ENCODE data around the gene PTK7. TPM values are rescaled to one million over a fixed set of nuclear protein-coding genes. Genes with fewer than 3 reads are reported as not detected.

The PTK7 gene
- total and polyA plus RNA-seq, 2 experiments from 2014 or later, result 46.1 to 147 TPM

DNA sequence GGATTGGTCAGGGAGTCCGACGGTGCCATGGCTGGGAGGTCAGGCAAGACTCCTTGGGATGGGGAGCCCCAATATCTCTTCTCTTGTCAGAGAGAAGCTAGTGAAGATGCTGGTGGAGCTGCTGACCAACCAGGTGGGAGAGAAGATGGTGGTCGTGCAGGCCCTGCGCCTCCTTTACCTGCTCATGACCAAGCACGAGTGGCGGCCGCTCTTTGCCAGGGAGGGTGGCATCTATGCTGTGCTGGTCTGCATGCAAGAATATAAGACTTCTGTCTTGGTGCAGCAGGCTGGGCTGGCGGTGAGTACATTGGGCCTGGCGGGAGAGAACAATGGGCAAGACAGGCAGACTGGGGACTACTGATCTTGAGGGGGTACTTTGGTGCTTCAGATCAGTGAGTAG lies 116.8 kb downstream of the PTK7 start:
- Mint-ChIP-seq H3K27ac (no peak overlapping the region), H3K4me3 (no peak overlapping the region), H3K9me3 (no peaks in the 10 kb centered on the region), H3K36me3 (ENCODE audit: low read depth) (no peaks in the 10 kb centered on the region; the same call in 1 of the 3 replicates), H3K4me1 (peaks cover 3% of the 10 kb centered on the region; the same call in 1 of the 3 replicates), H3K27me3 (ENCODE audit: insufficient read depth, low read depth, poor library complexity) (peaks cover 11% of the 10 kb centered on the region)
- no peaks in the 10 kb centered on the region for H3K36me3 ChIP-seq (ENCODE audit: insufficient read depth)
- TF ChIP-seq EZH2phosphoT487 (IDR thresholded peaks at IDR 0.05; ENCODE audit: unreplicated experiment) (no peak), STAT1 (IDR thresholded peaks at IDR 0.05; ENCODE audit: unreplicated experiment) (no peak), ZNF331 (CRISPR knock-in tag; IDR thresholded peaks at IDR 0.05; ENCODE audit: low read depth) (no peak), ZNF114 (CRISPR knock-in tag; IDR thresholded peaks at IDR 0.05) (no peak)
- TF ChIP-seq, protein P1, sequence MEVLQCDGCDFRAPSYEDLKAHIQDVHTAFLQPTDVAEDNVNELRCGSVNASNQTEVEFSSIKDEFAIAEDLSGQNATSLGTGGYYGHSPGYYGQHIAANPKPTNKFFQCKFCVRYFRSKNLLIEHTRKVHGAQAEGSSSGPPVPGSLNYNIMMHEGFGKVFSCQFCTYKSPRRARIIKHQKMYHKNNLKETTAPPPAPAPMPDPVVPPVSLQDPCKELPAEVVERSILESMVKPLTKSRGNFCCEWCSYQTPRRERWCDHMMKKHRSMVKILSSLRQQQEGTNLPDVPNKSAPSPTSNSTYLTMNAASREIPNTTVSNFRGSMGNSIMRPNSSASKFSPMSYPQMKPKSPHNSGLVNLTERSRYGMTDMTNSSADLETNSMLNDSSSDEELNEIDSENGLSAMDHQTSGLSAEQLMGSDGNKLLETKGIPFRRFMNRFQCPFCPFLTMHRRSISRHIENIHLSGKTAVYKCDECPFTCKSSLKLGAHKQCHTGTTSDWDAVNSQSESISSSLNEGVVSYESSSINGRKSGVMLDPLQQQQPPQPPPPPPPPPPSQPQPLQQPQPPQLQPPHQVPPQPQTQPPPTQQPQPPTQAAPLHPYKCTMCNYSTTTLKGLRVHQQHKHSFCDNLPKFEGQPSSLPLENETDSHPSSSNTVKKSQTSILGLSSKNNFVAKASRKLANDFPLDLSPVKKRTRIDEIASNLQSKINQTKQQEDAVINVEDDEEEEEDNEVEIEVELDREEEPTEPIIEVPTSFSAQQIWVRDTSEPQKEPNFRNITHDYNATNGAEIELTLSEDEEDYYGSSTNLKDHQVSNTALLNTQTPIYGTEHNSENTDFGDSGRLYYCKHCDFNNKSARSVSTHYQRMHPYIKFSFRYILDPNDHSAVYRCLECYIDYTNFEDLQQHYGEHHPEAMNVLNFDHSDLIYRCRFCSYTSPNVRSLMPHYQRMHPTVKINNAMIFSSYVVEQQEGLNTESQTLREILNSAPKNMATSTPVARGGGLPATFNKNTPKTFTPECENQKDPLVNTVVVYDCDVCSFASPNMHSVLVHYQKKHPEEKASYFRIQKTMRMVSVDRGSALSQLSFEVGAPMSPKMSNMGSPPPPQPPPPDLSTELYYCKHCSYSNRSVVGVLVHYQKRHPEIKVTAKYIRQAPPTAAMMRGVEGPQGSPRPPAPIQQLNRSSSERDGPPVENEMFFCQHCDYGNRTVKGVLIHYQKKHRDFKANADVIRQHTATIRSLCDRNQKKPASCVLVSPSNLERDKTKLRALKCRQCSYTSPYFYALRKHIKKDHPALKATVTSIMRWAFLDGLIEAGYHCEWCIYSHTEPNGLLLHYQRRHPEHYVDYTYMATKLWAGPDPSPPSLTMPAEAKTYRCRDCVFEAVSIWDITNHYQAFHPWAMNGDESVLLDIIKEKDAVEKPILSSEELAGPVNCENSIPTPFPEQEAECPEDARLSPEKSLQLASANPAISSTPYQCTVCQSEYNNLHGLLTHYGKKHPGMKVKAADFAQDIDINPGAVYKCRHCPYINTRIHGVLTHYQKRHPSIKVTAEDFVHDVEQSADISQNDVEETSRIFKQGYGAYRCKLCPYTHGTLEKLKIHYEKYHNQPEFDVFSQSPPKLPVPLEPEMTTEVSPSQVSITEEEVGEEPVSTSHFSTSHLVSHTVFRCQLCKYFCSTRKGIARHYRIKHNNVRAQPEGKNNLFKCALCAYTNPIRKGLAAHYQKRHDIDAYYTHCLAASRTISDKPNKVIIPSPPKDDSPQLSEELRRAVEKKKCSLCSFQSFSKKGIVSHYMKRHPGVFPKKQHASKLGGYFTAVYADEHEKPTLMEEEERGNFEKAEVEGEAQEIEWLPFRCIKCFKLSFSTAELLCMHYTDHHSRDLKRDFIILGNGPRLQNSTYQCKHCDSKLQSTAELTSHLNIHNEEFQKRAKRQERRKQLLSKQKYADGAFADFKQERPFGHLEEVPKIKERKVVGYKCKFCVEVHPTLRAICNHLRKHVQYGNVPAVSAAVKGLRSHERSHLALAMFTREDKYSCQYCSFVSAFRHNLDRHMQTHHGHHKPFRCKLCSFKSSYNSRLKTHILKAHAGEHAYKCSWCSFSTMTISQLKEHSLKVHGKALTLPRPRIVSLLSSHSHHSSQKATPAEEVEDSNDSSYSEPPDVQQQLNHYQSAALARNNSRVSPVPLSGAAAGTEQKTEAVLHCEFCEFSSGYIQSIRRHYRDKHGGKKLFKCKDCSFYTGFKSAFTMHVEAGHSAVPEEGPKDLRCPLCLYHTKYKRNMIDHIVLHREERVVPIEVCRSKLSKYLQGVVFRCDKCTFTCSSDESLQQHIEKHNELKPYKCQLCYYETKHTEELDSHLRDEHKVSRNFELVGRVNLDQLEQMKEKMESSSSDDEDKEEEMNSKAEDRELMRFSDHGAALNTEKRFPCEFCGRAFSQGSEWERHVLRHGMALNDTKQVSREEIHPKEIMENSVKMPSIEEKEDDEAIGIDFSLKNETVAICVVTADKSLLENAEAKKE (CRISPR knock-in tag; IDR thresholded peaks at IDR 0.05), result no peak
- H3K4me3 ChIP-seq, result no peak overlapping the region
- DNase-seq (ENCODE audit: low spot score), result no peak
- H3K27ac ChIP-seq (ENCODE audit: low read depth), result no peak overlapping the region
- H3K27me3 ChIP-seq (ENCODE audit: insufficient read depth), result no peaks in the 10 kb centered on the region
- ATAC-seq, result no peak
- H3K4me1 ChIP-seq (ENCODE audit: insufficient read depth), result no peaks in the 10 kb centered on the region
- H3F3A ChIP-seq (replicated peaks; ENCODE audit: low read depth), result no peaks in the 10 kb centered on the region
- no peak overlapping the region for H2AFZ ChIP-seq
- H3K4me2 ChIP-seq, result no peak overlapping the region
- H3K79me2 ChIP-seq (replicated peaks; ENCODE audit: insufficient read depth), result no peaks in the 10 kb centered on the region
- no peaks in the 10 kb centered on the region for H4K20me1 ChIP-seq (replicated peaks; ENCODE audit: insufficient read depth)
- no peaks in the 10 kb centered on the region for H3K9me2 ChIP-seq (ENCODE audit: insufficient read depth)

DNA sequence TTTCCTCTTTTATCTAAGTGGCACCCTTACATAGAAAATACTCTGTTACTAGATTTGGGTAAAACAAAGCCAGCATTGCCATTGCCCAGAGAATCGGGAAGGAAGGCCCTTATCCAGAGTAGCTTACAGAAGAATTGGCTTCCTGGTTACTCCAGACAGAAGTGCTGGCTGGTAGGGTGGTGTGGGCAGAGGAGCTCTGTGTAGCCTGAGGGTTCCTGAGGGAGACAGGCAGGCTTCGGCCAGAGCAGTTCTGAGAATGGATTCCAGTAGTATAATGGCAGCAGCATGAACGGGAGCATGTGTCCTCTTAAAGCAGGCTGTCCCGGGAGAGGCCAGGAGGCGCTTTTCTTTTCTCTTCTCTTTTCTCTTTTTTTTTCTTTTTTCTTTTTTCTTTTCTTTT lies 117.8 kb downstream of the PTK7 start:
- Mint-ChIP-seq H3K4me1 (peaks cover 3% of the 10 kb centered on the region; the same call in 1 of the 3 replicates), H3K9me3 (no peaks in the 10 kb centered on the region), H3K27me3 (ENCODE audit: insufficient read depth, low read depth, poor library complexity) (peaks cover 12% of the 10 kb centered on the region), H3K4me3 (no peak overlapping the region), H3K36me3 (ENCODE audit: low read depth) (no peaks in the 10 kb centered on the region; the same call in 1 of the 3 replicates), H3K27ac (no peak overlapping the region)
- Histone ChIP-seq H3K4me3 (no peak overlapping the region), H3K9me2 (ENCODE audit: insufficient read depth) (no peaks in the 10 kb centered on the region), H3K27me3 (ENCODE audit: insufficient read depth) (no peaks in the 10 kb centered on the region), H4K20me1 (replicated peaks; ENCODE audit: insufficient read depth) (no peaks in the 10 kb centered on the region), H3K27ac (ENCODE audit: low read depth) (no peak overlapping the region), H3K79me2 (replicated peaks; ENCODE audit: insufficient read depth) (no peaks in the 10 kb centered on the region), H3K4me2 (no peak overlapping the region), H2AFZ (no peak overlapping the region), H3F3A (replicated peaks; ENCODE audit: low read depth) (no peaks in the 10 kb centered on the region), H3K4me1 (ENCODE audit: insufficient read depth) (no peaks in the 10 kb centered on the region), H3K36me3 (ENCODE audit: insufficient read depth) (no peaks in the 10 kb centered on the region)
- no peak for DNase-seq (ENCODE audit: low spot score)
- ATAC-seq, result no peak
- no peak for TF ChIP-seq CREB1 (CRISPR knock-in tag; IDR thresholded peaks at IDR 0.05; ENCODE audit: low read depth)
- no peak for TF ChIP-seq EZH2 (IDR thresholded peaks at IDR 0.05; ENCODE audit: low read depth, unreplicated experiment)
- no peak for TF ChIP-seq POLR2AphosphoS5 (IDR thresholded peaks at IDR 0.05; ENCODE audit: low read depth)
- TF ChIP-seq, protein P2, sequence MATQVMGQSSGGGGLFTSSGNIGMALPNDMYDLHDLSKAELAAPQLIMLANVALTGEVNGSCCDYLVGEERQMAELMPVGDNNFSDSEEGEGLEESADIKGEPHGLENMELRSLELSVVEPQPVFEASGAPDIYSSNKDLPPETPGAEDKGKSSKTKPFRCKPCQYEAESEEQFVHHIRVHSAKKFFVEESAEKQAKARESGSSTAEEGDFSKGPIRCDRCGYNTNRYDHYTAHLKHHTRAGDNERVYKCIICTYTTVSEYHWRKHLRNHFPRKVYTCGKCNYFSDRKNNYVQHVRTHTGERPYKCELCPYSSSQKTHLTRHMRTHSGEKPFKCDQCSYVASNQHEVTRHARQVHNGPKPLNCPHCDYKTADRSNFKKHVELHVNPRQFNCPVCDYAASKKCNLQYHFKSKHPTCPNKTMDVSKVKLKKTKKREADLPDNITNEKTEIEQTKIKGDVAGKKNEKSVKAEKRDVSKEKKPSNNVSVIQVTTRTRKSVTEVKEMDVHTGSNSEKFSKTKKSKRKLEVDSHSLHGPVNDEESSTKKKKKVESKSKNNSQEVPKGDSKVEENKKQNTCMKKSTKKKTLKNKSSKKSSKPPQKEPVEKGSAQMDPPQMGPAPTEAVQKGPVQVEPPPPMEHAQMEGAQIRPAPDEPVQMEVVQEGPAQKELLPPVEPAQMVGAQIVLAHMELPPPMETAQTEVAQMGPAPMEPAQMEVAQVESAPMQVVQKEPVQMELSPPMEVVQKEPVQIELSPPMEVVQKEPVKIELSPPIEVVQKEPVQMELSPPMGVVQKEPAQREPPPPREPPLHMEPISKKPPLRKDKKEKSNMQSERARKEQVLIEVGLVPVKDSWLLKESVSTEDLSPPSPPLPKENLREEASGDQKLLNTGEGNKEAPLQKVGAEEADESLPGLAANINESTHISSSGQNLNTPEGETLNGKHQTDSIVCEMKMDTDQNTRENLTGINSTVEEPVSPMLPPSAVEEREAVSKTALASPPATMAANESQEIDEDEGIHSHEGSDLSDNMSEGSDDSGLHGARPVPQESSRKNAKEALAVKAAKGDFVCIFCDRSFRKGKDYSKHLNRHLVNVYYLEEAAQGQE (IDR thresholded peaks at IDR 0.05; ENCODE audit: unreplicated experiment), result no peak
- no peak for TF ChIP-seq JUNB (IDR thresholded peaks at IDR 0.05; ENCODE audit: unreplicated experiment)
- no peak for TF ChIP-seq EZH2phosphoT487 (IDR thresholded peaks at IDR 0.05; ENCODE audit: unreplicated experiment)

All from GM23338 (cell line).